Endothelial cell of umbilical vein (primary cell): ENCODE measurements around the gene CAMTA1. TPM values are rescaled to one million over a fixed set of nuclear protein-coding genes. Genes with fewer than 3 reads are reported as not detected.

Experiments used
- BruUV-seq: library from RNA; stranded (reverse); fragments of 400-500 nt; replicated peaks from 2 replicates; lab custom pipeline; 2021; lab: Mats Ljungman, UMichigan
- CTCF ChIA-PET: fragments of 300-600, 350-600 bp; sonication (Branson Sonifier 250); formaldehyde crosslinking; loops from one replicate; lab custom pipeline; 2021; ENCODE audit warnings: antibody characterized with exemption, inconsistent platforms; lab: Charles Lee
- POLR2A ChIA-PET: fragments of 300-600, 350-600 bp; sonication (Branson Sonifier 250); formaldehyde crosslinking; loops from one replicate; lab custom pipeline; 2021; ENCODE audit warnings: antibody characterized with exemption, inconsistent platforms; lab: Charles Lee
- DNase-seq: peaks from one replicate; pipeline ENCODE4 v3.0.0-alpha.2; 2011; ENCODE audit warnings: low read depth, low spot score
- FAIRE-seq: peaks from 2 replicates; lab custom pipeline; 2011; peaks lifted over from hg19 to GRCh38; lab: Jason Lieb, UNC
- H2AFZ ChIP-seq: 2 replicates; pipeline ENCODE4 v1.6.0; 2012; ENCODE audit warnings: low read depth, low read length, control low read depth, inconsistent platforms
- H3K27ac ChIP-seq: 2 replicates; pipeline ENCODE4 v1.5.1; 2011; ENCODE audit warnings: low read depth, mild to moderate bottlenecking, control low read depth, low read length, moderate library complexity; ENCODE audit not compliant: insufficient read depth
- H3K27me3 ChIP-seq, 2 experiments: 2 replicates each; pipeline versions ENCODE4 v1.6.0 to v1.6.1; 2011; ENCODE audit warnings: low read length in 2 of 2, mixed read lengths in 1 of 2; ENCODE audit not compliant: control insufficient read depth in 2 of 2, insufficient read depth in 2 of 2
- H3K36me3 ChIP-seq, 2 experiments: 2 replicates in 1 of 2; 3 replicates in 1 of 2; pipeline ENCODE4 v1.5.1; 2011; ENCODE audit warnings: low read length in 2 of 2, mild to moderate bottlenecking in 1 of 2, moderate library complexity in 1 of 2; ENCODE audit not compliant: control insufficient read depth in 2 of 2, insufficient read depth in 2 of 2; ENCODE audit errors: extremely low read depth in 1 of 2
- H3K4me1 ChIP-seq: 3 replicates; pipeline ENCODE4 v1.5.1; 2011; ENCODE audit warnings: mild to moderate bottlenecking, low read length; ENCODE audit not compliant: control insufficient read depth, insufficient read depth; ENCODE audit errors: extremely low read depth
- H3K4me2 ChIP-seq: 2 replicates; pipeline ENCODE4 v1.6.1; 2011; ENCODE audit warnings: low read length, control low read depth, mixed read lengths; ENCODE audit not compliant: insufficient read depth
- H3K4me3 ChIP-seq, 3 experiments: fragments of 200-600 bp in 1 of 3; sonication (generic), shearing (Covaris generic) in 1 of 3; replicated peaks in 1 of 3; 2 replicates each; pipeline ENCODE4 v1.5.1; 2011 to 2016; ENCODE audit warnings: control low read depth in 3 of 3, low read length in 3 of 3, mild to moderate bottlenecking in 2 of 3, inconsistent platforms in 1 of 3, low read depth in 1 of 3, moderate library complexity in 1 of 3; ENCODE audit not compliant: insufficient read depth in 1 of 3
- H3K79me2 ChIP-seq: 2 replicates; pipeline ENCODE4 v1.6.0; 2012; ENCODE audit warnings: low read length, inconsistent platforms; ENCODE audit not compliant: control insufficient read depth, insufficient read depth
- H3K9ac ChIP-seq: replicated peaks from 2 replicates; pipeline ENCODE3; 2011; ENCODE audit warnings: low read length, control low read depth; ENCODE audit not compliant: insufficient read depth; ENCODE audit errors: extremely low read depth
- H3K9me1 ChIP-seq: replicated peaks from 3 replicates; pipeline ENCODE4 v1.6.0; 2011; ENCODE audit warnings: mild to moderate bottlenecking, low read length; ENCODE audit not compliant: control insufficient read depth, insufficient read depth; ENCODE audit errors: extremely low read depth
- H3K9me3 ChIP-seq: replicated peaks from 2 replicates; pipeline ENCODE4 v1.5.1; 2012; ENCODE audit warnings: low read length, inconsistent platforms; ENCODE audit not compliant: control insufficient read depth, insufficient read depth
- H4K20me1 ChIP-seq: replicated peaks from 2 replicates; pipeline ENCODE3; 2011; ENCODE audit warnings: mild to moderate bottlenecking, low read length; ENCODE audit not compliant: control insufficient read depth, insufficient read depth; ENCODE audit errors: extremely low read depth
- EZH2 ChIP-seq: IDR thresholded peaks from 2 replicates; pipeline ENCODE4 v1.6.1; 2012; ENCODE audit warnings: borderline replicate concordance, low read depth, mild to moderate bottlenecking, moderate library complexity, low read length, inconsistent platforms; ENCODE audit not compliant: severe bottlenecking
- FOS ChIP-seq: IDR thresholded peaks from 2 replicates; pipeline ENCODE4 v1.6.1; 2011; ENCODE audit warnings: mild to moderate bottlenecking, low read length, moderate library complexity, borderline replicate concordance; ENCODE audit not compliant: insufficient read depth
- GATA2 ChIP-seq: IDR thresholded peaks from 2 replicates; pipeline ENCODE4 v1.7.0; 2011; ENCODE audit warnings: low read depth, mild to moderate bottlenecking, moderate library complexity, mixed read lengths, low read length; ENCODE audit not compliant: insufficient read length, insufficient read depth
- JUN ChIP-seq: IDR thresholded peaks from 2 replicates; pipeline ENCODE4 v1.6.1; 2011; ENCODE audit warnings: borderline replicate concordance, low read depth; ENCODE audit not compliant: insufficient read length, insufficient read depth
- MYC ChIP-seq: IDR thresholded peaks from one replicate; pipeline ENCODE4 v1.6.1; 2011; ENCODE audit warnings: mild to moderate bottlenecking, low read depth, low read length
- POLR2A ChIP-seq: IDR thresholded peaks from 2 replicates; pipeline ENCODE4 v1.6.1; 2012; ENCODE audit warnings: low read depth, mild to moderate bottlenecking, control low read depth, low read length
- POLR2AphosphoS5 ChIP-seq: IDR thresholded peaks from 2 replicates; pipeline ENCODE4 v1.6.1; 2012; ENCODE audit warnings: low read depth, mild to moderate bottlenecking, control low read depth, low read length, moderate library complexity; ENCODE audit not compliant: insufficient read depth
- dilution Hi-C: fragments of 300-500 bp; cut with MboI; formaldehyde crosslinking; loops from one replicate; pipeline ENCODE4 v1.15.0; 2019; ENCODE audit warnings: low sequenced_read_pairs; ENCODE audit not compliant: extremely low pct_ligation_motif_present
- intact Hi-C: fragments of 100-400 bp; cut with micrococcal nuclease; formaldehyde crosslinking; loops from one replicate; pipeline ENCODE4 v1.10.0; 2022
- polyA plus RNA-seq, 4 experiments: library from polyadenylated mRNA; depleted of rRNA in 3 of 4; stranded (reverse) in 3 of 4; unstranded in 1 of 4; fragments of >200 nt; gene quantifications; 2 replicates each; pipeline versions ENCODE4 v1.2.1 to v1.2.3, GENCODE V29; 2011 to 2012; ENCODE audit warnings: missing spikeins in 1 of 4
- total RNA-seq: library from RNA; stranded (reverse); gene quantifications from 2 replicates; pipeline ENCODE4 v1.2.3, GENCODE V29; 2021
- TF ChIP-seq, protein P1 (sequence below), 2 donors: IDR thresholded peaks; 1 replicate in 1 of 2; 2 replicates in 1 of 2; pipeline ENCODE4 v1.5.1; 2011; ENCODE audit warnings: low read length in 2 of 2, mild to moderate bottlenecking in 2 of 2, moderate library complexity in 2 of 2, control low read depth in 1 of 2, inconsistent platforms in 1 of 2, low read depth in 1 of 2; ENCODE audit not compliant: insufficient read depth in 1 of 2; ENCODE audit errors: extremely low read depth in 1 of 2
- TF ChIP-seq, protein P2 (sequence below): IDR thresholded peaks from 2 replicates; pipeline ENCODE4 v1.6.1; 2011; ENCODE audit not compliant: insufficient read depth, insufficient read length

Gene CAMTA1
- total and polyA plus RNA-seq, 2 donors (not counting 3 experiments of a cell fraction or from before 2014, with no cell fraction given), result 50.8 to 92.7 TPM

DNA sequence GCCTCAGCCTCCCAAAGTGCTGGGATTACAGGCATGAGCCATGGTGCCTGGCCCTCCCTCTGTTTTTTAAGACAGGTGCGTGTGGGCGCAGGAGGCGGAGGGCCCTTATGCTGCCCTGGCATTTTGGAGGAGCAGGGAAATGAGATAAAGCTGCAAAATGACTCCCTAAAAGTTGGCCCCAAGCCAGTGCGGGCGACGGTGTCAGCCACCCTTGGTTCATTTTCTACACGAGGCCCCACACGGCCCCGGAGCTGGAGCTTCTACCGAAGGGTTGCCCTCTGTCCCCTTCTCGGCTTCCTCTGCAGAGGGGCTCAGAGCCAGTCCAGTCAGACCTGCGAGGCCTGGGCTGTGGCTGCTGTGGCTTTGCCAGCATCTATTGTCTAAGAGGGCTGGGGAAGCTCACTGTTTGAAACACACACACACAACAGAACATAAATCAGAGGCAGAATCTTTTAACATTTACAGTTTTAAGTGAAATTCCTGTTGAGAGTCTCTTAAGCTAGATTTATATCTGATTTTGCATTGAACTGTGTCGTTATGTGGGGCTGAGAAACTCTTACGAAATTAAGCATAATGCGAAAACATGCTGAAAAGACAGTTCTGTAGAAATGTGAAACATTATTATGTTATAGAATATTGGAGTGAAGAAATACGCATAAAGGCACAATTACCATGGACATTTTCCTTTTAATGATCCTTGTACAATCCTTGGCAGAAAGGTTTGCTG is 255.9 kb downstream of the CAMTA1 start:
- Histone ChIP-seq H3K9me1 (no peaks in the 10 kb centered on the region), H3K4me1 (no peaks in the 10 kb centered on the region), H3K27me3 (no peaks in the 10 kb centered on the region), H3K9ac (no peak overlapping the region), H3K79me2 (no peaks in the 10 kb centered on the region), H3K4me2 (no peak overlapping the region), H3K9me3 (no peaks in the 10 kb centered on the region), H3K4me3 (no peak overlapping the region), H2AFZ (no peak overlapping the region), H3K27ac (no peak overlapping the region), H4K20me1 (no peaks in the 10 kb centered on the region), H3K36me3 (no peaks in the 10 kb centered on the region)
- DNase-seq (no peak), FAIRE-seq (no peak)
- ChIA-PET CTCF (interaction anchor here (1.7 to 6.8 kb wide), 4 partner anchors 29 to 607 kb away, joined by 12 to 112 read pairs (median 64); no protein-coding TSS in a partner anchor), POLR2A (no interaction called here)
- no TSS peak for BruUV-seq
- TF ChIP-seq, protein P1, sequence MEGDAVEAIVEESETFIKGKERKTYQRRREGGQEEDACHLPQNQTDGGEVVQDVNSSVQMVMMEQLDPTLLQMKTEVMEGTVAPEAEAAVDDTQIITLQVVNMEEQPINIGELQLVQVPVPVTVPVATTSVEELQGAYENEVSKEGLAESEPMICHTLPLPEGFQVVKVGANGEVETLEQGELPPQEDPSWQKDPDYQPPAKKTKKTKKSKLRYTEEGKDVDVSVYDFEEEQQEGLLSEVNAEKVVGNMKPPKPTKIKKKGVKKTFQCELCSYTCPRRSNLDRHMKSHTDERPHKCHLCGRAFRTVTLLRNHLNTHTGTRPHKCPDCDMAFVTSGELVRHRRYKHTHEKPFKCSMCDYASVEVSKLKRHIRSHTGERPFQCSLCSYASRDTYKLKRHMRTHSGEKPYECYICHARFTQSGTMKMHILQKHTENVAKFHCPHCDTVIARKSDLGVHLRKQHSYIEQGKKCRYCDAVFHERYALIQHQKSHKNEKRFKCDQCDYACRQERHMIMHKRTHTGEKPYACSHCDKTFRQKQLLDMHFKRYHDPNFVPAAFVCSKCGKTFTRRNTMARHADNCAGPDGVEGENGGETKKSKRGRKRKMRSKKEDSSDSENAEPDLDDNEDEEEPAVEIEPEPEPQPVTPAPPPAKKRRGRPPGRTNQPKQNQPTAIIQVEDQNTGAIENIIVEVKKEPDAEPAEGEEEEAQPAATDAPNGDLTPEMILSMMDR (IDR thresholded peaks at IDR 0.05; ENCODE audit: extremely low read depth in 1 of 2, insufficient read depth in 1 of 2, low read depth in 1 of 2, low read length in 2 of 2), result no peak
- no peak for TF ChIP-seq MYC
- TF ChIP-seq EZH2, result no peak
- no peak for TF ChIP-seq GATA2
- no peak for TF ChIP-seq POLR2AphosphoS5
- TF ChIP-seq FOS, result no peak
- no peak for TF ChIP-seq POLR2A
- no peak for TF ChIP-seq JUN
- TF ChIP-seq, protein P2, sequence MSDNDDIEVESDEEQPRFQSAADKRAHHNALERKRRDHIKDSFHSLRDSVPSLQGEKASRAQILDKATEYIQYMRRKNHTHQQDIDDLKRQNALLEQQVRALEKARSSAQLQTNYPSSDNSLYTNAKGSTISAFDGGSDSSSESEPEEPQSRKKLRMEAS, result no peak
- intact Hi-C loops, result no loop called here
- dilution Hi-C loops, result no loop called here
